VCaP (cell line): Measurements from ENCODE around the gene ANKRD55.

Experiments used
- H3K27ac ChIP-seq: fragments of 450-650 bp; 2 replicates; pipeline ENCODE4 v1.5.1; 2017
- CTCF ChIP-seq: fragments of 450-650 bp; conservative IDR thresholded peaks from 2 replicates; pipeline ENCODE4 v1.5.1; 2017; ENCODE audit warnings: mild to moderate bottlenecking, moderate library complexity

Gene ANKRD55

GRCh38 chr5:56076486-56076885 lies 156.6 kb downstream of the ANKRD55 start:
- no peak overlapping the region for H3K27ac ChIP-seq
- TF ChIP-seq CTCF = no peak

DNA sequence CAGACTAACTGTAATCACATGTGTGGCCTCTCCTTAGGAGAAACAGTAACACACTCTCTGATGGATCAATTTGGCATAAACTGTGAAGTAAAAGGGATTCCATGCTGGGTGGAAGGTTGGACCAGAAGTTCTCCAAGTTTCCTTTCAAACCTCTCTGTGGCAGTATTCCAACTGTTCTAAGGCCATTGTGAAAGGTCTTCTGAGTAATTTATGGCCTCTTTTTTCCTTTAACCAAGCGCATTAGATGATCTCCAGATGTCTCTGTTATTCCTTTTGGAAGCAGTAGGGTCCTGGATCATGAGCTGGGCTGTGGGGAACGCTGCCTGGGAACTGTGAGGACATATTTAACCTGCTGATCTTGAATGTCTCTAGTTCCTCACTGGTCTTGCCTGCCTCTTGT lies 157.8 kb downstream of the ANKRD55 start:
- TF ChIP-seq CTCF = no peak
- H3K27ac ChIP-seq = no peak overlapping the region

DNA sequence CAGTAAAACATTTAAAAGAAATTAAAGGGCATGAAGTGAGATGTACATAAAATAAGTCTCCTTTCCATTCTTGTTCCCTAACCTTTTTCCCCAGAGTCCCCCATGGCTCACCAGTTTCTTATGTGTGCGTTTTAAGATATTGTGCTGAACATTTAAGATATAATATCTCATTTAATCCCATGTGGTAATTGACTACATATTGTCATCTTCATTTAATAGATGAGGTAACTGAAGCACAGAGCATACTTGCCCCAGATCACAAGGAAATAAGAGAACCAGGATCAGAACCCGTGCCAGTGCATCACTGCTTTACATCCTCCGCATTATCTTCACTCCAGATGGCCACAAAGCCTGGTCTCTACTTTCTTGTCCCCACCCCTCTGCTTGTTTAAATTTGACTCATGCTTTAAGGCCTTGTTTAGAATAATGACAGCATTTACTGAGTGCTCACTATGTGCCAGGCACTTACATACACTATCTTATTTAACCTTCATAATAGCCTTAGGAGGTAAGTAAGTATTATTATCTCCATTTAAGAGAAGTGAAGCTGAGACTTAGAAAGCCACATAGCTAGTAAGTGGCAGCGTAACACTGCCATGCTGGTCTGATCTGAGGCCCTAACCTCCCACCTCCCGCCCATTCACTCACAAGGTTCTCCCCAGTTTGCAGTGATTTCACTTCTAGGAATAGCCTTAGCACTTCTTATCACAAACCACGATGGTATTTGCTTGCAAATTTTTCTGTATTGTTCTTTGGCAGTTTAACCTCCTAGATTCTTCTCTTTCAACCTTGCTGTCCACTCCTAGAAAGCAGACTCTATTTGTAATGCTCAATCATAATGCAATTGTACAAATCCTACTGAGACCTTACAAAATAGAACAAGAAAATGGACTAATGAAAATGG lies 160.0 kb downstream of the ANKRD55 start:
- no peak for TF ChIP-seq CTCF
- no peak overlapping the region for H3K27ac ChIP-seq

DNA sequence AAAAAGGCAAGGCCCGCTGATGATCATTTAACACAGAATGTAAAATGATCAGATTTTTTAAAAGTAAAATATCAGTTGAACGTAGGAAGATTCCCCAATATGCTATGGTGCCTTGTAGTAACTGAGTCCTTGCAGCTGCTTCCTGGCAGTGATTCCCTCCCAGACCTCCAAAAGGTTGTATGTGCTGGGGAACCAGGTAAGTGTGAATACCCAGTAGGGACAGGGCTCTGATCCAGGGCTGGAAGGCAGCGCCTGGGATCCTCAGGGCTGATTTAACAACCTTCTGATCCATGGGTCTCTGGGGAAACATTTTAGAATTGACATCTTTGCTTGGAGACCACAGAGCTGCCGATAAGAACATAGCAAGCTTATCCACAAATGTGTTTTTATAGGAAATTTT lies 161.7 kb downstream of the ANKRD55 start:
- H3K27ac ChIP-seq = no peak overlapping the region
- TF ChIP-seq CTCF = no peak

- no peak for TF ChIP-seq CTCF
- no peak overlapping the region for H3K27ac ChIP-seq
Measured at GRCh38 chr5:56070851-56071465, 162.2 kb downstream of the ANKRD55 start.

- TF ChIP-seq CTCF = no peak
- no peak overlapping the region for H3K27ac ChIP-seq
Measured at GRCh38 chr5:56069652-56070226, 163.4 kb downstream of the ANKRD55 start.

GRCh38 chr5:56066931-56067450 lies 166.1 kb downstream of the ANKRD55 start:
- TF ChIP-seq CTCF = no peak
- H3K27ac ChIP-seq = no peak overlapping the region
